Neural cell (in vitro differentiated cells): Measurements from ENCODE around the gene NPIPB2.
"Not testable (repeated sequence)": the region's sequence is repeated elsewhere in the genome, so short reads cannot be mapped to it uniquely, and the experiment has no call there.

Source experiments
- EP300 ChIP-seq: fragments of 450-650 bp; conservative IDR thresholded peaks from 2 replicates; pipeline ENCODE4 v1.6.1; 2014; ENCODE audit warnings: antibody characterized with exemption, mild to moderate bottlenecking, moderate library complexity; ENCODE audit not compliant: poor library complexity, severe bottlenecking
- EZH2 ChIP-seq: fragments of 200-600, 300-800 bp; shearing (Covaris generic), sonication (generic); IDR thresholded peaks from 2 replicates; pipeline ENCODE4 v1.6.1; 2014; ENCODE audit warnings: antibody characterized with exemption, low read length, borderline replicate concordance, mild to moderate bottlenecking; ENCODE audit not compliant: insufficient read depth, poor library complexity, severe bottlenecking
- MXI1 ChIP-seq: fragments of 450-650 bp; conservative IDR thresholded peaks from 2 replicates; pipeline ENCODE4 v1.6.1; 2014; ENCODE audit warnings: antibody characterized with exemption, mild to moderate bottlenecking; ENCODE audit not compliant: poor library complexity, severe bottlenecking
- POLR2AphosphoS5 ChIP-seq: IDR thresholded peaks from 2 replicates; pipeline ENCODE4 v1.6.1; 2012
- RAD21 ChIP-seq: fragments of 450-650 bp; conservative IDR thresholded peaks from 2 replicates; pipeline ENCODE4 v1.6.1; 2014; ENCODE audit warnings: antibody characterized with exemption, mild to moderate bottlenecking, moderate library complexity
- REST ChIP-seq: IDR thresholded peaks from 2 replicates; pipeline ENCODE4 v1.6.1; 2012; ENCODE audit warnings: borderline replicate concordance
- SMC3 ChIP-seq: fragments of 450-650 bp; conservative IDR thresholded peaks from 2 replicates; pipeline ENCODE4 v1.6.1; 2014; ENCODE audit warnings: antibody characterized with exemption, mild to moderate bottlenecking, moderate library complexity; ENCODE audit not compliant: poor library complexity
- TAF1 ChIP-seq: IDR thresholded peaks from 2 replicates; pipeline ENCODE4 v1.6.1; 2012; ENCODE audit warnings: low read depth
- TF ChIP-seq, protein P1 (sequence below): fragments of 450-650 bp; IDR thresholded peaks from 2 replicates; pipeline ENCODE4 v1.5.1; 2014; ENCODE audit warnings: antibody characterized with exemption, mild to moderate bottlenecking, moderate library complexity; ENCODE audit not compliant: poor library complexity, severe bottlenecking

DNA sequence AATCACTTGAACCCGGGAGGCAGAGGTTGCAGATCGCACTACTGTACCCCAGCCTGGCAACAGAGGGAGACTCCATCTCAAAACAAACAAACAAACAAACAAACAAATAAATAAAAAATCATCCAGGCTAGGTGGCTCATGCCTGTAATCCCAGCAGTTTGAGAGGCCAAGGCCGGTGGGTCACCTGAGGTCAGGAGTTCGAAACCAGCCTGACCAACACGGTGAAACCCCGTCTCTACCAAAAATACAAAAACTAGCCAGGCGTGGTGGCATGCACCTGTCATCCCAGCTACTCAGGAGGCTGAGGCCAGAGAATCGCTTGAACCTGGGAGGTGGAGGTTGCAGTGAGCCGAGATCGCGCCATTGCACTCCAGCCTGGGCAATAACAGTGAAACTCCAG is 21.1 kb upstream of the NPIPB2 start:
- not testable (repeated sequence) for TF ChIP-seq EZH2, TAF1, EP300, RAD21, MXI1, POLR2AphosphoS5, REST, SMC3
- TF ChIP-seq, protein P1, sequence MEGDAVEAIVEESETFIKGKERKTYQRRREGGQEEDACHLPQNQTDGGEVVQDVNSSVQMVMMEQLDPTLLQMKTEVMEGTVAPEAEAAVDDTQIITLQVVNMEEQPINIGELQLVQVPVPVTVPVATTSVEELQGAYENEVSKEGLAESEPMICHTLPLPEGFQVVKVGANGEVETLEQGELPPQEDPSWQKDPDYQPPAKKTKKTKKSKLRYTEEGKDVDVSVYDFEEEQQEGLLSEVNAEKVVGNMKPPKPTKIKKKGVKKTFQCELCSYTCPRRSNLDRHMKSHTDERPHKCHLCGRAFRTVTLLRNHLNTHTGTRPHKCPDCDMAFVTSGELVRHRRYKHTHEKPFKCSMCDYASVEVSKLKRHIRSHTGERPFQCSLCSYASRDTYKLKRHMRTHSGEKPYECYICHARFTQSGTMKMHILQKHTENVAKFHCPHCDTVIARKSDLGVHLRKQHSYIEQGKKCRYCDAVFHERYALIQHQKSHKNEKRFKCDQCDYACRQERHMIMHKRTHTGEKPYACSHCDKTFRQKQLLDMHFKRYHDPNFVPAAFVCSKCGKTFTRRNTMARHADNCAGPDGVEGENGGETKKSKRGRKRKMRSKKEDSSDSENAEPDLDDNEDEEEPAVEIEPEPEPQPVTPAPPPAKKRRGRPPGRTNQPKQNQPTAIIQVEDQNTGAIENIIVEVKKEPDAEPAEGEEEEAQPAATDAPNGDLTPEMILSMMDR = not testable (repeated sequence)
